ENCODE data around the gene GJB3.

DNA sequence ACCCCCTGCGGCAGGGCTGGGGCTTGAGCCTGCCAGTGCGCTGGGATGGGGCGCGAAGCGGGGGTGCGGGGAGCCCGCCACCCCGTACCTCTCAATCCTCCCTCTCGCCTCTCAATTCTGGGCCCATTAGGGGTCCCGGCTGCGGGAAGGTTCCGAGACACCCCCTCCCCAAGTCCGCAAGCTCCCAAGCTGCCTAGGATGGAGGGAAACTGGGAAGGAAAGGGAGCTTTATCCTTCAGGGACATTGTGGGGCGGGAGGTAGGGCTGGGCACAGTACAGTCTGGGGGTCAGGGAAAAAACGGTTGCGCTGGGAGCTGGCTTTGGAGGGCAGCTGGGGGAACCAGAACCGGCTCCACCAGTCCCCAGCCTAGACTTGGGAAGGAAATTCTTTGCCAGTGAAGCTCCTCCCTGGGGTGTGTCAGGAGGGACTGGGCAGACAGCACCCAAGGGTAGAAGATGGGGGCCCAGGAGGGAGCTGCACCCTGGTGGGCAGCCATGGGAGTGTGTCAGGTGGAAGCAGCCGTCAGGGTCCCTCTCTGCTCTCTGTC is 904 bp downstream of the GJB3 start:
- no peak for TF ChIP-seq FOXA1 (IDR thresholded peaks at IDR 0.05)
- no peak for TF ChIP-seq TARDBP (IDR thresholded peaks at IDR 0.05)
- TF ChIP-seq BHLHE40 (IDR thresholded peaks at IDR 0.05; ENCODE audit: borderline replicate concordance): no peak
- no peak for TF ChIP-seq SP1 (IDR thresholded peaks at IDR 0.05)
- TF ChIP-seq NFRKB (IDR thresholded peaks at IDR 0.05): no peak
- no peak for TF ChIP-seq ELF4 (IDR thresholded peaks at IDR 0.05)
- TF ChIP-seq FOXK2 (IDR thresholded peaks at IDR 0.05): no peak
- no peak for TF ChIP-seq FOXM1 (IDR thresholded peaks at IDR 0.05; ENCODE audit: borderline replicate concordance)
- TF ChIP-seq LEF1 (IDR thresholded peaks at IDR 0.05; ENCODE audit: borderline replicate concordance): no peak
- TF ChIP-seq, protein P1, sequence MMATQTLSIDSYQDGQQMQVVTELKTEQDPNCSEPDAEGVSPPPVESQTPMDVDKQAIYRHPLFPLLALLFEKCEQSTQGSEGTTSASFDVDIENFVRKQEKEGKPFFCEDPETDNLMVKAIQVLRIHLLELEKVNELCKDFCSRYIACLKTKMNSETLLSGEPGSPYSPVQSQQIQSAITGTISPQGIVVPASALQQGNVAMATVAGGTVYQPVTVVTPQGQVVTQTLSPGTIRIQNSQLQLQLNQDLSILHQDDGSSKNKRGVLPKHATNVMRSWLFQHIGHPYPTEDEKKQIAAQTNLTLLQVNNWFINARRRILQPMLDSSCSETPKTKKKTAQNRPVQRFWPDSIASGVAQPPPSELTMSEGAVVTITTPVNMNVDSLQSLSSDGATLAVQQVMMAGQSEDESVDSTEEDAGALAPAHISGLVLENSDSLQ (IDR thresholded peaks at IDR 0.05): no peak
- no peak for TF ChIP-seq L3MBTL2 (conservative IDR thresholded peaks at IDR 0.05)
- TF ChIP-seq HDGF (IDR thresholded peaks at IDR 0.05; ENCODE audit: borderline replicate concordance): no peak
- no peak for TF ChIP-seq ZNF384 (IDR thresholded peaks at IDR 0.05)

Measured in HEK293T (cell line).